SH-SY5Y (cell line): ENCODE data around the gene GALNT2.

Source experiments
- GATA2 ChIP-seq: IDR thresholded peaks from 2 replicates; pipeline ENCODE4 v1.6.1; 2011; ENCODE audit warnings: mild to moderate bottlenecking, low read depth, low read length
- GATA3 ChIP-seq: IDR thresholded peaks from 2 replicates; pipeline ENCODE4 v1.6.1; 2011; ENCODE audit warnings: low read depth, mild to moderate bottlenecking, low read length, moderate library complexity

Gene GALNT2

GRCh38 chr1:230197644-230198567 lies 130.9 kb downstream of the GALNT2 start:
- TF ChIP-seq GATA2 = no peak
- TF ChIP-seq GATA3 = no peak

- TF ChIP-seq GATA3 (no peak), GATA2 (no peak)
Observed at GRCh38 chr1:230199034-230199433, 132.0 kb downstream of the GALNT2 start.

- no peak for TF ChIP-seq GATA2
- no peak for TF ChIP-seq GATA3
Observed at GRCh38 chr1:230199554-230199953, 132.5 kb downstream of the GALNT2 start.

GRCh38 chr1:230200276-230200675 lies 133.2 kb downstream of the GALNT2 start:
- no peak for TF ChIP-seq GATA3
- TF ChIP-seq GATA2 = no peak

DNA sequence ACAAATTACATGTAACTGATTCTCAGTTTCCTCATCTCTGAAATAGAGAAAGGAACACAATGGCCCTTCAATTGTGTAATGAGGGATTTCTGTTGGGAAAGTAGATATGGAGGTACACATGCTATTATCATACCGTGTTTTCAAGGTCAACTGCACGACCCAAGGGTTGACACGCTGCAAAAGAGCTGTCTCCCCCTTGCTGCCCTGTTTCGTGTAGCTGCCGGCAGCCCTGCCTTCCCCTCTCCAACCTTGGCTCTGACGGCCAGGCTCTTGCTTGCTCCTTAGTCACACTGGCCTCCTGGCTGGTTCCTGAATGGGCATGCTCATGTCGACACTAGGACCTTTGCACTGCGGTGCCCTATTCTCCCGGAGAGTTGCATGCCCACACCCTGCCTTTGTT lies 134.4 kb downstream of the GALNT2 start:
- TF ChIP-seq GATA2 (no peak), GATA3 (no peak)

GRCh38 chr1:230204842-230205241 lies 137.8 kb downstream of the GALNT2 start:
- TF ChIP-seq GATA3 (no peak), GATA2 (no peak)

GRCh38 chr1:230205719-230206198 lies 138.7 kb downstream of the GALNT2 start:
- TF ChIP-seq GATA3 = no peak
- TF ChIP-seq GATA2 = no peak

DNA sequence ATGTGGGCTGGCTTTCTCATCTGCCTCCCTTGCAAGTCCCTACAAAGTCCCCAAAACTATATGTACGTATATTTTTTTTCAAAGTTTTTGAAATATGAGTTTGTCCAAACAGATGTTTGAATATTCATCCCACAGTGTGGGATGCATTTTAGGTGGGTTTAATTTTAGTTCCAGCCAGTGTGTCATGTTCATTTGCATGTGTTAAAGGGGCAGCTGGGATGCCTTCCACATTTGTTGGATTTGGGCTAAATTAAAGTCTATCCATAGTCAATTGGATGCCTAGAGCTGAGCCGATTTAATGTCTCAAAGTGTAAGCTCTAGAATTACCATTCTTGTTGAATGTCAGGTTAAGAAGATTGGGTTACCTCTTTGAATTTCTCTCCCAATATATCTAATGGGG lies 139.2 kb downstream of the GALNT2 start:
- no peak for TF ChIP-seq GATA3
- TF ChIP-seq GATA2 = no peak

DNA sequence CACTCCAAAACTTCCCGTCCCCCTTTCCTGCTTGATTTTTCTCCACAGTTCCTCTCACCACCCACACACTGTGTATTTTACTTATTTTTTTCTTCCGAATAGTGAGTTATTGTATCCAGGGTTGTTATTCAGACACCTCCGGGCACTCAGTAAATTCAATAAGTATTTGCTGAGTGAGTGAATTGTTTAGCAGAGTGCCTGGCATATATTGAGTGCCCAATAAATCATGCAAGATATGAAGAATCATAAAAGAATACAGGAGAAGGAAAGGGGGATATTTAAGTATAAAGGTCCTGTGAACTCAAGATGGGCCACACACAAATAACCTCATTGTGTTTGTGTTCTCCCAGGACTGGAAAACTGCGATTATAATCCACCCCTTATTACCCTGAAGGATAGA lies 139.9 kb downstream of the GALNT2 start:
- TF ChIP-seq GATA2 (no peak), GATA3 (no peak)

GRCh38 chr1:230207598-230207997 lies 140.6 kb downstream of the GALNT2 start:
- no peak for TF ChIP-seq GATA2
- no peak for TF ChIP-seq GATA3

- no peak for TF ChIP-seq GATA2
- TF ChIP-seq GATA3 = no peak
Observed at GRCh38 chr1:230208619-230209261, 141.7 kb downstream of the GALNT2 start.

DNA sequence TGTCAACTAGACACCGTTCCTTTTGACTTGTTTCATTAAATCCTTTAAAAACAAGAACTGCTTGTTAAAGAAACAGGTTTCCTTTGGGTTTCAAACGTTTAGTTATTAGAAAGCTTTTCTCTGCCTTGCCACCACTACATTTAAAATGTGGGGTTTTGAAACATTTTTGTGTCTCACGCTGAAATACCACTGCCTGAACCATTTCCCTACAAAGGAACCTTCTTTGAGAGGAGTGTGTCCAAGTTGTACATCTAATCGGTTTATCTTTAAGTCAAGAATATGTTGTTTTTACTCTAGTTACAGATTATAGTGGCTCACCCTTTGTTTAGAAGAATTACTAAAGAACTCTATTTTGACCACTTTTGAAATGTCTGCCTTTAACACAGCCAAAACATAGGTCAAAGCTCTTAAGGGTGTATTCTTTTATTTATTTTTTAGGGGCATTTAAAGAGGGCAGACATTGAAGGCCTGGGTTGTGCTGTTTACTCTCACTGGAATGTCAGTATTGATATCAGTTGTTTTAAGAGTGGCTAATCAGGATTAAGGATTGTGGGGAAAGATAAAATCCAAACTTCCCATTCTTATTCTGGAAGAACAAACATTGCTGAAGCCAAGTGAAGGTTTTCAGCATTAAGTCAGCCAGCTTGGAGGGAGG lies 143.4 kb downstream of the GALNT2 start:
- TF ChIP-seq GATA2 (no peak), GATA3 (no peak)

GRCh38 chr1:230210981-230211336 lies 143.9 kb downstream of the GALNT2 start:
- TF ChIP-seq GATA2 = no peak
- TF ChIP-seq GATA3 = no peak

DNA sequence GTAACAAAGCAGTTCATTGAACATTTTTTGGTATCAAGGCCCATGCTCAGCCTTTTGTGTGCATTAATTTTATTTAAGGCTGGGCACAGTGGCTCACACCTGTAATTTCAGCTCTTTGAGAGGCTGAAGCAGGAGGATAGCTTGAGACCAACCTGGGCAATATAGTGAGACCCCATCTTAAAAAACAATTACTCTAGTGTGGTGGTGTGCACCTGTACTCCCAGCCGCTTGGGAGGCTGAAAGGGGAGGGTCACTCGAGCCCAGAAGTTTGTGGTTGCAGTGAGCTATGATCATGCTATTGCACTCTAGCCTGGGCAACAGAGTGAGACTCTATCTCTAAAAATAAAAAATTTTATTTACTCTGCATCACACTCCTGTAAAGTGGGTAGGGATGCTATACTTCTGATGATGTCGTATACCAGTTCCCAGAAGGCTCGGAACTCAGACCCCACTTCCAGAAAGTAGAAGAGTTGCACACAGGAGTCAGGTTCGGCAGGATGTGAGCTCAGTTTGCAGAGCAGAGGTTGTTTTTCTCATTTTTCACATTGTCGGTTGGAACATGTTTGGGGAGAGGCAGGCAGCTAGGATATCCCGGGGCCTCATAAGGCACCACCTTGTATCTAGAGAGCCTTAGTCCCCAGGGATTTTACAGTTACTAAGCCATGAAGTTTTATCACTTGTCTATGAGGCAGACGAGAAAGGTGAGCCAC lies 144.6 kb downstream of the GALNT2 start:
- TF ChIP-seq GATA3 (no peak), GATA2 (no peak)
